ENCODE results near the gene RASGRF2. TPM values are rescaled to one million over a fixed set of nuclear protein-coding genes. Genes with fewer than 3 reads are reported as not detected.
"Not testable (repeated sequence)": the region's sequence is repeated elsewhere in the genome, so short reads cannot be mapped to it uniquely, and the experiment has no call there.

The RASGRF2 gene
- total RNA-seq, 5 donors from 2014 or later (not counting 1 experiment from before 2014, with no cell fraction given): 25.2 to 53.0 (median 27.0) TPM

DNA sequence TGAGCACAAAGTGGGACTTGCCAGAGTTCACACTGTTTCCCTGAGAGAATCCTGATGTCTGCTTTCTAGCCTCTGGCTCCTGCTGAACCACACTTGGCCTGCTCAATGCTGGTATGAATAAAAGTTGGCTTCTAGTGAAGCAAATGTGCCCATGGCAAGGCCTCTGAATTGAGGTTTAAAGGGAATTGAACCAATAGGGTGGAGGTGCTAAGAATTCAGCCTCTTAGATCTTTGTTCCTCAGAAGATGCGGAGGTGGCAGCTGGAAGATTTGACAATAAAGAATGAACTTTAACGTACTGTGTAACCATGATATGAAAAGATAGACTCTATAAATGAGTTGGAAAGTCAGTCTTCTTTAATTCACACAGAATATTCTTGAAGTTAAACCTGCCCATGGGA lies 57.2 kb downstream of the RASGRF2 start:
- peak overlapping the region in 1 of 3 donors; percentile 60 for H3K4me3 Mint-ChIP-seq
- peaks cover 79 to 89% (median 84%) of the 10 kb centered on the region in 3 donors for H3K4me1 Mint-ChIP-seq
- Histone ChIP-seq H3K4me1 (ENCODE audit: control insufficient read depth in 1 of 2, extremely low read depth in 1 of 2, insufficient read depth in 2 of 2, low read length in 2 of 2) (peaks cover 2 to 32% of the 10 kb centered on the region in 2 experiments), H3K36me3 (ENCODE audit: control insufficient read depth in 2 of 2, extremely low read depth in 1 of 2, insufficient read depth in 1 of 2, low read length in 1 of 2) (no peaks in the 10 kb centered on the region), H3K27ac (ENCODE audit: low read length) (no peak overlapping the region), H3K9me3 (no peaks in the 10 kb centered on the region), H3K4me3 (ENCODE audit: control insufficient read depth in 1 of 2, extremely low read depth in 1 of 2, low read length in 1 of 2) (no peak overlapping the region), H3K27me3 (replicated peaks in 1 of 2; ENCODE audit: control insufficient read depth in 2 of 2, extremely low read depth in 1 of 2, insufficient read depth in 2 of 2, low read length in 1 of 2) (no peaks in the 10 kb centered on the region)
- peaks cover 11% of the 10 kb centered on the region for H3K36me3 Mint-ChIP-seq
- DNase-seq (no peak), ATAC-seq (replicated peaks in 1 of 4) (peak in 2 of 4 experiments; percentile 22 to 43)
- H3K9me3 Mint-ChIP-seq: peaks cover 0 to 7% (median 1%) of the 10 kb centered on the region in 3 donors
- POLR2A ChIA-PET: no interaction called here
- CTCF ChIA-PET: interaction anchor here in 1 of 2 donors (0.6 kb wide), 1 partner anchor 44 kb away, joined by 5 read pairs; no protein-coding TSS in a partner anchor
- peak overlapping the region; percentile 85 to 87 for H3K27ac Mint-ChIP-seq
- H3K27me3 Mint-ChIP-seq: no peaks in the 10 kb centered on the region
- WGBS (ENCODE audit: insufficient coverage): no CpG with 5 or more reads among the region's 2 CpGs

DNA sequence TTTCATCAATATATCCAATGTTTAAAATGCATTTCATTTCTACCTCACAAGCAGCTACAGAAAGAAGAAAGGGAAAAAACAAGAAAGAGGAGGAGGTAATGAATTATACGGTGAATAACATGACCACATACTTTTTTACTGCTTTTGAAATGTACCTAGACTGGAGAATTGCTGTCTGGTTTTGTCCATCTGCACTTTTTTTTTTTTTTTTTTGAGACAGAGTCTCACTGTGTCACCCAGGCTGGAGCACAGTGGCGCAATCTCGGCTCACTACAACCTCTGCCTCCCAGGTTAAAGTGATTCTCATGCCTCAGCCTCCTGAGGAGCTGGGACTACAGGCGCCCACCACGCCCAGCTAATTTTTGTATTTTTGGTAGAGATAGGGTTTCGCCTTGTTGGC lies 58.4 kb downstream of the RASGRF2 start:
- CTCF ChIA-PET: interaction anchor here in 1 of 2 donors (0.7 kb wide), 1 partner anchor 67 kb away, joined by 3 read pairs; no protein-coding TSS in a partner anchor
- peaks cover 7 to 37% of the 10 kb centered on the region in 2 experiments for H3K4me1 ChIP-seq (ENCODE audit: control insufficient read depth in 1 of 2, extremely low read depth in 1 of 2, insufficient read depth in 2 of 2, low read length in 2 of 2)
- POLR2A ChIA-PET: interaction anchor here in 1 of 2 donors (0.7 kb wide), 1 partner anchor 27 kb away, joined by 3 read pairs; no protein-coding TSS in a partner anchor
- H3K36me3 ChIP-seq (ENCODE audit: control insufficient read depth in 2 of 2, extremely low read depth in 1 of 2, insufficient read depth in 1 of 2, low read length in 1 of 2); H3K9me3 Mint-ChIP-seq; H3K27me3 ChIP-seq (replicated peaks in 1 of 2; ENCODE audit: control insufficient read depth in 2 of 2, extremely low read depth in 1 of 2, insufficient read depth in 2 of 2, low read length in 1 of 2); DNase-seq; H3K9me3 ChIP-seq; H3K27me3 Mint-ChIP-seq; H3K36me3 Mint-ChIP-seq; H3K27ac ChIP-seq (ENCODE audit: low read length); H3K4me3 ChIP-seq (ENCODE audit: control insufficient read depth in 1 of 2, extremely low read depth in 1 of 2, low read length in 1 of 2): not testable (repeated sequence)
- H3K4me3 Mint-ChIP-seq: peak overlapping the region in 2 of 3 donors; percentile 47 to 60
- peak; percentile 36 to 69 (median 39) for ATAC-seq (replicated peaks in 1 of 4)
- 90% methylated on average over 3 of the region's 6 CpGs for WGBS (ENCODE audit: insufficient coverage)
- peaks cover 83 to 89% (median 86%) of the 10 kb centered on the region in 3 donors for H3K4me1 Mint-ChIP-seq
- peak overlapping the region; percentile 85 to 87 for H3K27ac Mint-ChIP-seq

DNA sequence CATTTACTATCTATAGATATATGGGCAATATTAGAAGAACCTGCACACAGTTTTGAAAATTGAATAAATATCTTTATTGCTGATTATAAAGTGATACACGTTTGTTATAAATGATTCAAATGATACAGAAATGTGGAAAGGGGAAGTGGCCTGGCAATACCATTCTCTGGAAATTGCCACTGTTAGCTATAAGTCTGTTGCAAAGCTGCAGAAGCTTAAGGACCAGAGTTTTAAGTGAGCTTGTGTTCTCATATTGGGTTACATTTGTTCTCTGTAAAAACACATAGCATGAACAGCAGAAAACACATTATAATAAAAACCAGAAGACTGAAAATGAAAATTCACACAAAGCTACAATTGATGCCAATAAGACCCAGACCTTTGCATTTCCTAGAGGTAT lies 59.6 kb downstream of the RASGRF2 start:
- no CpG with 5 or more reads among the region's 1 CpG for WGBS (ENCODE audit: insufficient coverage)
- no peak for DNase-seq
- Mint-ChIP-seq H3K27ac (peak overlapping the region in 1 of 2 donors; percentile 15), H3K27me3 (no peaks in the 10 kb centered on the region), H3K4me1 (peaks cover 82 to 87% (median 86%) of the 10 kb centered on the region in 3 donors), H3K9me3 (no peaks in the 10 kb centered on the region), H3K4me3 (peak overlapping the region in 1 of 3 donors; percentile 4), H3K36me3 (peaks cover 4% of the 10 kb centered on the region)
- ChIA-PET POLR2A (no interaction called here), CTCF (interaction anchor here in 1 of 2 donors (0.5 kb wide), 1 partner anchor 279 kb away, joined by 3 read pairs; no protein-coding TSS in a partner anchor)
- Histone ChIP-seq H3K27me3 (replicated peaks in 1 of 2; ENCODE audit: control insufficient read depth in 2 of 2, extremely low read depth in 1 of 2, insufficient read depth in 2 of 2, low read length in 1 of 2) (no peaks in the 10 kb centered on the region), H3K4me1 (ENCODE audit: control insufficient read depth in 1 of 2, extremely low read depth in 1 of 2, insufficient read depth in 2 of 2, low read length in 2 of 2) (peaks cover 8 to 34% of the 10 kb centered on the region in 2 experiments), H3K4me3 (ENCODE audit: control insufficient read depth in 1 of 2, extremely low read depth in 1 of 2, low read length in 1 of 2) (no peak overlapping the region), H3K27ac (ENCODE audit: low read length) (no peak overlapping the region), H3K36me3 (ENCODE audit: control insufficient read depth in 2 of 2, extremely low read depth in 1 of 2, insufficient read depth in 1 of 2, low read length in 1 of 2) (no peaks in the 10 kb centered on the region), H3K9me3 (no peaks in the 10 kb centered on the region)
- ATAC-seq (replicated peaks in 1 of 4): no peak

DNA sequence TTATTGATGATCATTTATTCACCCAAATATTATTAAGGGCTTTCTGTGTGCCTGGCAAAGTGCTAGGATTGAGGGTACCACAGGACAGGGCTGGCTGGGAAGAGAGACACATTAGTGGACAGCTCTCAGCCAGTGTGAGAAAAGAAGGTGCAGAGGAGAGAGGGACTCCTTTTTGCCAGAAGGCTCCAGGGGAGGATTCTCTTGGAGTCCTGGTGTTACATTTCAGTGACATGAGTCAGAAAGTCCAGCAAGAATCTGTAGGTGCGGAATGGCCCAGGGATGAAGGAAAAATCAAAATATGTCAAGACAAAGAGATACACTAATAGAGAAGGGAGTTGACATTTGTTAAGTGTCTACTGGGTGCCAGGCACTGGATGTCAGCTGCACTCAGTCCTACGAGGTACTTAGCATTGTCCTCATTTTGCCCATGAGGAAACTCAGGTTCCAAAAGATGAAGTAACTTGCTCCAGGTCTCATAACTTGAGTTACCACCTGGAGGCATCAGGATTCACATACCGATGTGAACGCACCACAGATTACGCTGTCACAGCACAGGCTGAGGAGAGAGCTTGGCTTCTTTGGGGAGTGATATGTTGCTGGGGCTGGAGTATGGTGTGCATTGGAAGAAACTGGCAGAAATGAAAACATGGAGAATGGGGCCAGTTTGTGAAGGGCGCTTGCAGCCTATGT lies 60.5 kb downstream of the RASGRF2 start:
- no peak overlapping the region for H3K27ac ChIP-seq (ENCODE audit: low read length)
- CTCF ChIA-PET: interaction anchor here in 1 of 2 donors (0.6 kb wide), 1 partner anchor 28 kb away, joined by 13 read pairs; no protein-coding TSS in a partner anchor
- Mint-ChIP-seq H3K9me3 (no peaks in the 10 kb centered on the region), H3K27me3 (no peaks in the 10 kb centered on the region), H3K27ac (peak overlapping the region; percentile 9 to 29), H3K4me1 (peaks cover 90 to 94% (median 92%) of the 10 kb centered on the region in 3 donors), H3K4me3 (peak overlapping the region in 1 of 3 donors; percentile 36), H3K36me3 (peaks cover 4% of the 10 kb centered on the region)
- POLR2A ChIA-PET: no interaction called here
- H3K4me3 ChIP-seq (ENCODE audit: control insufficient read depth in 1 of 2, extremely low read depth in 1 of 2, low read length in 1 of 2): no peak overlapping the region
- peaks cover 8 to 42% of the 10 kb centered on the region in 2 experiments for H3K4me1 ChIP-seq (ENCODE audit: control insufficient read depth in 1 of 2, extremely low read depth in 1 of 2, insufficient read depth in 2 of 2, low read length in 2 of 2)
- DNase-seq: no peak
- H3K9me3 ChIP-seq: no peaks in the 10 kb centered on the region
- no peaks in the 10 kb centered on the region for H3K27me3 ChIP-seq (replicated peaks in 1 of 2; ENCODE audit: control insufficient read depth in 2 of 2, extremely low read depth in 1 of 2, insufficient read depth in 2 of 2, low read length in 1 of 2)
- WGBS (ENCODE audit: insufficient coverage): 91% methylated on average over 5 of the region's 6 CpGs
- no peak for ATAC-seq (replicated peaks in 1 of 4)
- no peaks in the 10 kb centered on the region for H3K36me3 ChIP-seq (ENCODE audit: control insufficient read depth in 2 of 2, extremely low read depth in 1 of 2, insufficient read depth in 1 of 2, low read length in 1 of 2)

DNA sequence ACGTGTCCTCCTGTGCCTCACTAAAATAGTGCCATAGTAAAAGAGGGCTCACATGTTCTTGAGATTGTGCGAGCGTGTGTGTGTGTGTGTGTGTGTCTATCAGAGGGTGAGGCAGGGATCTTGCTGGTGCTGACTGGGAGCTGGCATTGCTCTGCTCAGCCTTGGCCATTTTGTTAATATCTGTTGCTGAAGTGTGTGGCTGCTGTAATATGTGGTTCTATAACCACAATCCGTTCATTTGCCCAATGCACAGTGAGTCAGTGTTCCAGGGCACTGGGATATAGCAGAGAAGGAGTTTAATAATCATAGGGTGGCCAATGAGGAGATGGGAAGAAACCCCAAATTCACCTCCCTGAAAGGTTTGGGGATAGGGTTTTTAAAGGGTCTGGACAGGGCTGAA lies 61.3 kb downstream of the RASGRF2 start:
- H3K9me3 Mint-ChIP-seq: no peaks in the 10 kb centered on the region
- ATAC-seq (replicated peaks in 1 of 4) (no peak), DNase-seq (no peak)
- POLR2A ChIA-PET: no interaction called here
- Histone ChIP-seq H3K4me1 (ENCODE audit: control insufficient read depth in 1 of 2, extremely low read depth in 1 of 2, insufficient read depth in 2 of 2, low read length in 2 of 2) (peaks cover 8 to 42% of the 10 kb centered on the region in 2 experiments), H3K36me3 (ENCODE audit: control insufficient read depth in 2 of 2, extremely low read depth in 1 of 2, insufficient read depth in 1 of 2, low read length in 1 of 2) (no peaks in the 10 kb centered on the region), H3K4me3 (ENCODE audit: control insufficient read depth in 1 of 2, extremely low read depth in 1 of 2, low read length in 1 of 2) (no peak overlapping the region), H3K27ac (ENCODE audit: low read length) (no peak overlapping the region), H3K27me3 (replicated peaks in 1 of 2; ENCODE audit: control insufficient read depth in 2 of 2, extremely low read depth in 1 of 2, insufficient read depth in 2 of 2, low read length in 1 of 2) (no peaks in the 10 kb centered on the region), H3K9me3 (no peaks in the 10 kb centered on the region)
- H3K27ac Mint-ChIP-seq: no peak overlapping the region
- H3K27me3 Mint-ChIP-seq: no peaks in the 10 kb centered on the region
- H3K4me3 Mint-ChIP-seq: peak overlapping the region in 1 of 3 donors; percentile 36
- CTCF ChIA-PET: interaction anchor here in 1 of 2 donors (0.6 kb wide), 1 partner anchor 27 kb away, joined by 13 read pairs; no protein-coding TSS in a partner anchor
- peaks cover 88 to 93% (median 89%) of the 10 kb centered on the region in 3 donors for H3K4me1 Mint-ChIP-seq
- WGBS (ENCODE audit: insufficient coverage): 100% methylated on average over 1 of the region's 4 CpGs
- H3K36me3 Mint-ChIP-seq: peaks cover 4% of the 10 kb centered on the region

DNA sequence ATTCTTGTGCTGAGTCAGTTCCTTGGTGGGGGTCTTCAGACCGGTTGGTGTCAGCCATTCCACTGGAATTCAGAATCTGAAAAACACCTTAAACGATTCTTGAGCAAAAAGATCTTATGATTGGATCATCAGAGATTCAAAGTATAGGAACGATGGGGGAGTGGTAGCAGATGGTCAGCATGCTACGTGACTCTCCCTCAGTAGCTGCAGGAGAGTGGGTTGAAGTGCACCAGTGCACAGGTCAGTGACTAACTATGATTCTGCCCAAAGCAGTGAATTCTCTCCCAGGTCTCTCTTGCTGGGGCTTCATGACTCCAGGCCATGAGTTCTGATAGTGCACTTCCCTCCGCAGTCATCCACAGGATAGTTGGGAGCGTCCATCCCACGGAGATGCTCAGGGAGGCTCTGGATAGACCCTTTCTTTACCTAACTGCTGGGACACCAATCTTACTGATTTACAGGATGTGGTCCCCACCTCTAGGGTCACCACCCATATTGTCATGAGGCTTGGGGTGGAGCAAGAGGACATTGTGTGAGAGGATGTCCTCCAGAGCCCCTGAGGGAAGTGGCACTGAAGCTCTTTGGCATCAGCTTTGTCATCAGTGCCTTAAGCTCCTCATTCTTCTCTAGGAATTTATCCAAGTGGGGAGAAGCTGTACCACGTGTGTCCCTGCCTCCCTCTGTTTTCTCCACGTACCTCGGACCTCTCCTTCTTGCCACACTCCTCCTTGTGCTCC lies 62.0 kb downstream of the RASGRF2 start:
- Mint-ChIP-seq H3K36me3 (peaks cover 4% of the 10 kb centered on the region), H3K27me3 (no peaks in the 10 kb centered on the region), H3K27ac (no peak overlapping the region), H3K4me1 (peaks cover 86 to 89% (median 89%) of the 10 kb centered on the region in 3 donors), H3K4me3 (peak overlapping the region in 1 of 3 donors; percentile 36), H3K9me3 (no peaks in the 10 kb centered on the region)
- Histone ChIP-seq H3K36me3 (ENCODE audit: control insufficient read depth in 2 of 2, extremely low read depth in 1 of 2, insufficient read depth in 1 of 2, low read length in 1 of 2) (no peaks in the 10 kb centered on the region), H3K9me3 (no peaks in the 10 kb centered on the region), H3K27me3 (replicated peaks in 1 of 2; ENCODE audit: control insufficient read depth in 2 of 2, extremely low read depth in 1 of 2, insufficient read depth in 2 of 2, low read length in 1 of 2) (no peaks in the 10 kb centered on the region), H3K4me3 (ENCODE audit: control insufficient read depth in 1 of 2, extremely low read depth in 1 of 2, low read length in 1 of 2) (no peak overlapping the region), H3K27ac (ENCODE audit: low read length) (no peak overlapping the region), H3K4me1 (ENCODE audit: control insufficient read depth in 1 of 2, extremely low read depth in 1 of 2, insufficient read depth in 2 of 2, low read length in 2 of 2) (peaks cover 8 to 39% of the 10 kb centered on the region in 2 experiments)
- CTCF ChIA-PET: no interaction called here
- 90% methylated on average over 3 of the region's 10 CpGs for WGBS (ENCODE audit: insufficient coverage)
- peak in 2 of 4 experiments; percentile 35 to 56 for ATAC-seq (replicated peaks in 1 of 4)
- no peak for DNase-seq
- POLR2A ChIA-PET: no interaction called here
